Endometrium (tissue), 2 donors: Measurements from ENCODE around the gene KCNN2.

Experiments
- FAIRE-seq: peaks from 2 replicates; lab custom pipeline; 2012; peaks lifted over from hg19 to GRCh38; lab: Jason Lieb, UNC
- donor health status: control.
- donor health status: control.

The KCNN2 gene

DNA sequence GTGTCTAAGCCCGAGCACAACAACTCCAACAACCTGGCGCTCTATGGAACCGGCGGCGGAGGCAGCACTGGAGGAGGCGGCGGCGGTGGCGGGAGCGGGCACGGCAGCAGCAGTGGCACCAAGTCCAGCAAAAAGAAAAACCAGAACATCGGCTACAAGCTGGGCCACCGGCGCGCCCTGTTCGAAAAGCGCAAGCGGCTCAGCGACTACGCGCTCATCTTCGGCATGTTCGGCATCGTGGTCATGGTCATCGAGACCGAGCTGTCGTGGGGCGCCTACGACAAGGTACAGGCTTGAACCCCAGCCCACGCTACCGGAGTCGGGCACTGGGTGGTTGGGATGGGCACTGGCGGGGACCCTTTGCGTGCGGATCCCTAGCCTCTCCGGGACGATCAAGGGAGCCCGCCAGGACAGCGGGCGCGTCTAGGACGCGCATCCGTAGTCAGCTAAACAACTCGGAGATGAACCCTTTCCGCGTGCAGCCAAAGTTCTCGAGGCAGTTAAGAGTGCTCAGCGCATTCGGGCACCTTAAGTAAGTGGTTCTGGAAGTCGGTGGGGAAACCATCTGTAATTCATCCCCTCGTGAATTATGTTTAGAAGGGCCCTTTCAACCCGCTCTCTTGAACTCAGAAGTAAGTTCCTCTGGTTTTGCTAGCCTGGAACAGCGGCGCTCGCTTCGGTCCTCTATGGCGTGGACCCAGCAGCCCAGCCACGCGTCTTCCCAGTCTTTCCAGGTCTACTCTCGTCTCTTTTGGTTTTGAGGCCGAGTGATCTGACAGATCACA, 1.3 kb downstream of the KCNN2 start:
- no peak for FAIRE-seq

DNA sequence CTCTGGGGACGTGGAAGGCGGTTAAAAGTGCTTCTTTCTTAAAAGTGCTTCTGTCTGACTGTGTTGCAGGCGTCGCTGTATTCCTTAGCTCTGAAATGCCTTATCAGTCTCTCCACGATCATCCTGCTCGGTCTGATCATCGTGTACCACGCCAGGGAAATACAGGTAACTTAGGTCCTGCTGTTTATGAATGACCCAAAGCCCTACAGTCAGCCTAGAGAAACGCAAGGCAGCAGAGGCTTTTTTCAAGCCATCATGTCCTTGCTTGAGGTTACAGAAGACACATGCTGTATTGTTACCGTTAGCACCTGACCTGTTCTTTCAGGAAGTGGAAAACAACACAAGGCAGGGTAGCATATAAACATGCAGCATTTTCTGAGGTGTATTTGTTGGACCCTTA, 2.0 kb downstream of the KCNN2 start:
- FAIRE-seq, result no peak

DNA sequence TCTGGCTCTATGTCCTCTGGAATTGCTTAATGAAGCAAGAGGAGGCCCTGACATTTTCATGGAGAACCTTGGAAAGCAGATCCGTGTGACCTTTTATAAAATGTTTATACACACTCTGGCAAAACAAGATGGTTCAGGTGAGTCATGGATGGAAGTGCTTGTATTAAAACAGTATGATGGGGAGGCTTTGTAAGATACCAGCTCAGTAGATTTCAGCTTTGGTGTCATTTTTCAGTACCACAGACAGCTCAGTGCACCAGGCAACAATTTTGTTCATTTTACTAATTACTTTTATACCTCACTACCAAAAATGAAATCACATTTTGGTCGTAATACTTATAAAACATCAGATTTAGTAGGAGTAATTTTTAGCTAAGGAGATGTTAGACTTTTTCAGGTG, 5.2 kb downstream of the KCNN2 start:
- FAIRE-seq, result peak; percentile 4

DNA sequence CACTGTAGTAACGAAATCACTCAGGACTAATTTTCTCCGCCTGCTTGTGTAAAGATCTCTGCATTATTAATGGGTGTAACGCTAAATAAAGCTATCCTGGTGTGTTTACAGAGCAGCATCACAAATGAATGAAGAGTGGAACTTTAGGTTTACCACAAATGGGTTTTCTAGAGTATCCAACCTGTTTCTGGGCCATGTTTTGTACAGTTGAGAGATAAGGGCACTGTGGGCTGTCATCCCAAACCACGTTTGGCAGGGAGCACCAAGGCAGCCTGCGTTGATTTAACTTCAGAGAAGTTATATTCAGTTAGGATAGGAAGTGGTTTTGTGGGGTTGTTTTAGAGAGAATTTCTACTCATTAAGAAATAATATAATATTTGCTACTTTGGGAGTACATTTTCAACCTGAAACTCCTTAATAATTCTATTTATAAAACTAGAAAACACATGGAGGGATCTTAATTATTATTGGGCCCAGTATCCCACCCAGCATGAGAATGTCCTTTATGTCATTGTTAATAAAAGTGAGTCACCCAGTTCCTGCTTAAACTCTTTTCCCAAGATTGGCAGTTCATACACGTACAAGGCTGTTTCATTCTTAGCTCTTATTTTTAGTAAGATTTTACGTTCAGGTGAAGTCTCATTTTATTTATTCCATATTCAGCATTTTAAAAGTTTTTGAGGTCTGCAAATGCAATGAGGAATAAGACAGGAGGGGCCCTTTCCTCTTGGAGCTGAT, 8.0 kb downstream of the KCNN2 start:
- no peak for FAIRE-seq

DNA sequence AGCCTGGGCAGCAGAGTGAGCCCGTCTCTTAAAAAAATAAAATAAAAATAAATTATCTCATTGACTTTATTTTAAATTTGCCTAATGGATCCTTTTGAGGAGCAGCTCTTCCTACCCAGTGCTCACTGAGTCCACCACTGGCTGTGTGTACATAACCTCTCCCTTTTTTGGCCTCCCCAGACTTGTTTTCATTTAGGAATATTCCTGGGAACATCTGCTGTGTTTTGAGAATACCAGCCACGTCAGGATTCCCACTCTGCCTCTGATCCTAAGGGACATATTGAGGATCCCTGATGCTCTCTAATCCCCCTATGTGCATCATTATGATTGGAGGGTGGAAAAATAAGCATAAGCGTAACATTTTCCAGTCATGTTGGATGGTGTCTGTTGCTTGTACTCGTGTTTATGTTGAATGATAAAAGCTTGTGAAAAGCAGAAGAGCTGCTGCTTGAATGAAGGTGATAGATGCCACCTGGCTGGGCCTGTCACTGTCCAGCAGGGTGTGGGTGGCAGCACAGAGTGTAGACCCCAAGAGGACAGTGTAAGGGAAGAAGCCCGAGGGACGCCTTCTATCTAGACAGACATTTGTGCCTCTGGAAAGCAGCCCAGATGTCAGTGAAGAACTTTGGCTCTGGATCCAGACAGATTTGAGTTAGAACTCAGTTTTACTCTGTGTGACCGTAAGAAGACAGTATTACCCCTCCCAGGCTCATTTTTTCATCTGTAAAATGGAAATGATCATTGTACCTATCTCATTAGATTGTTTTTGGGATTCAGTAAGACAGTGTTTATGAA, 15.4 kb downstream of the KCNN2 start:
- no peak for FAIRE-seq

DNA sequence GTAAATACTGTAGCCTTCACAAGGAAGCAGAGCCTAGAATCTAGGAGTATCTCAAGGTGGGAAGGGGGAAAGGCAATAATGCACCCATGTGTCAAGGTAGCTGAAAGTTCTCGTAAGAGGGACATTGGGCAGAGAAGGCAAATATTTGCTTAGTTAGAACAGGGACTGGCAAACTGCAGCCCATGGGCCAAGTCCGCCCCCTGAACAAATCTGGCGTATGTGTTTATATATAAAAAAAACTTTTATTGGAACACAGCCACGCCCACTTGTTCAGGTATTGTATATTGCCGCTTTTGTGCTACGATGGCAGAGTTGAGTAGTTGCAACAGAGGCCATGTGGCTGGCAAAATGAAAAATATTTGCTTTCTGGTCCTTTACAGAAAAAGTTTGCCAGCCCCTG, 16.1 kb downstream of the KCNN2 start:
- FAIRE-seq, result no peak

DNA sequence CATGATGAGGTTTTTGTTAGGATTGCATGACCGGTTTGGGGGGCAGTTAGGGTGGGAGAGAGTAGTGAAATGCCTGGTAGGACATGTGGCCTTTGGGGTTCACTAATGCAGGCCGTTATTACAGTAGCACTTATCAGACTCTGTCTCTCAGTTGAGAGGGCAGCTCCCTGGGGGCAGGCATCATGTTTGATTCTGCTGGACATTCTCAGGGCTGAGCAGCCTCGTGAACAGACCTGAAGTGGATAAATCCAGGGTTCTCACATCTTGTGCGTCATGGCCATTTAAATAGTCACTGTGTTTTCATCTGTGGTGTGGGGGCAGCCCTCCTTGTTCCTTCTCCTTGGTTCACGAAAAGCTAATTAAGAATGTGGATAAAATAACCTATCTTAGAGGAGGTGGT, 18.9 kb downstream of the KCNN2 start:
- FAIRE-seq, result no peak

DNA sequence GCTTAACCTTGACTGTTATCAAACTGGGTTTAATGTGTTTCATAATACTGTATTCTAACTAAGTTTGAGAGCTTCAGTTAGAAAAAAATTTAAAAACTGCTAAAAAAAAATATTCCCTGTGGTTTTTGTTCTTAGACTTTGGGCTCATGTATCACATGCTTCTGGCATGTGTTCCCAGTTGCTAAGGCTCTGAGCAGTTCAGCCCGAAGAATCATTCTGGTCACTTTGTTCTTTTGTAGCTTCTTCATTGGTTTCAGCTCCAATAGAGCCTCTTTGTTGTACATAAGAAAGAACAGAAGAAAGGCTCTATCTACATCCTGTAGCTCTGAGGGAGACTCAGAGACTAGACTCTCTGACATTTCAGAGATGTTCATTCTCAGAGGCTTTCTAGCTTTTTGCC, 25.6 kb downstream of the KCNN2 start:
- no peak for FAIRE-seq

DNA sequence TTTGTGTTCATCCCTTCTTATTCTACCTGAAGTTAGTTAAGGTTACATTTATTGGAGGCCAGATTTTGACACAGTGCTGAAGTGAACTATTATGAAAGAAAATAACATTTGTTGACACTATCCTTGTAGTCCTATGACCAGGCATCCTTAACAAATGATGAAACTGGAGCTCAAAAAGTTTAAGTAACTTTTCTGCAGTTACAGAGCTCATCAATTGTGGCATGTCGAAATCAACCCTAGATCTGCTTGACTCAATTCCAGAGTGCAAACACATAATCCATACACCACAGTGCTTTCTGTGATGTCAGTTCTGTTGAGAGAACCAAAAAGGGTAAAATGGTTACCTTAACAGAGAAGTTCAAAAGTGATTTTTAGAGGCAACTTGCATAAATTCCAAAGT, 28.6 kb downstream of the KCNN2 start:
- FAIRE-seq, result no peak

DNA sequence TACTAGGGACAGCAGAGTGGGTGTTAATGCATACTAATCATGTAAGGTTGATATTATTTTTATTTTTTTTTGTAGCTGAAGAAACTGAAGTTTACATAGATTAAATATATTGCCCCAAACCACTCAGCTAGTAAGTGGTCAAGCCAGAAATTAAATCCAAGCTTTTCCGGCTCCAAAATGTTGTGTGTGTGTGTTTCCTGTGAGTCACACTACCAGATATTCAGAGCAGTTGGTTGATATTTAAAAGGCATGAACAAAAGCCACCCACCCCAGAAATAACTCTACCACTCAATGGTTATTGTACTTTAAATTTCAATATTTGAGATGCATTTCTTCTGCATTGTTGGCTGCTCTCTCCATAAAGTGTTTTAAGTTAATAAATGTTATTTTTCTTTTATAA, 29.5 kb downstream of the KCNN2 start:
- FAIRE-seq, result no peak

DNA sequence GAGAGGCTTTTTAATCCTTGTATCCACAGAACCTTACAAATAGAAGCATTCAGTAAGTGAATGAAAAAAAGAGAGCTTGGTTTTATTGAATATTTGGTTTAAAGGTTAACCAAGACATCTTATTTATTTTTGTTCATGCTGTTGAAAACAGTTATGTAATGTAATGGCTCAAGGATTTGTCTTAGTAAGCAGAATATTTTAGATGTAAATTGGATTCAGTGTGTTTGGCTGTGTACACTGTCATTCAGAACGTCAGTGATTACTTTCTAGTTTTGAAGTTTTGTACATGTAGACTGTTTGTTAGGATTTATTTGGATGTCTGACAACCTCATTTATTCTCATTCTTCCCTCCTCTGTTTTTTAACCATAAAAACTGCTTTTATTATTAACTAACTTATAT, 31.3 kb downstream of the KCNN2 start:
- FAIRE-seq, result no peak

DNA sequence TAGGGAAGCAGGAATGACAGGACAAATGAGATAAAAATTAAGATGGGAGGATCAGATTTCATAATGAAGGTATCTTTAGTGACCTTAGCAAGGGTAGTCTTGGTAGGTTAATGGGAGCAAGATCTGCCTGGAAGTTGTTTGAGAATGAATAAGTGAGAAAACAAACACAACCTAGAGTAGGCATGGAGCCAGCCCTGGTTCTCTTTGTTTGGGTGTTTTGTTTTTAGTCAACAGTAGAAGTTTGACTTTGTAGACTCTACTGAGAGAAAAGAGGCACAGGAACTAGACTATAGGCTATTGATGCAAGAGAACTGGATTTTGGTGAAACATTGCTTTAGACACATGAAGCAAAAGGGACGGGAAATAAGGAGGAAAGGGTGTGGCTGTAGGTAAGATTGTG, 40.3 kb downstream of the KCNN2 start:
- FAIRE-seq, result no peak

DNA sequence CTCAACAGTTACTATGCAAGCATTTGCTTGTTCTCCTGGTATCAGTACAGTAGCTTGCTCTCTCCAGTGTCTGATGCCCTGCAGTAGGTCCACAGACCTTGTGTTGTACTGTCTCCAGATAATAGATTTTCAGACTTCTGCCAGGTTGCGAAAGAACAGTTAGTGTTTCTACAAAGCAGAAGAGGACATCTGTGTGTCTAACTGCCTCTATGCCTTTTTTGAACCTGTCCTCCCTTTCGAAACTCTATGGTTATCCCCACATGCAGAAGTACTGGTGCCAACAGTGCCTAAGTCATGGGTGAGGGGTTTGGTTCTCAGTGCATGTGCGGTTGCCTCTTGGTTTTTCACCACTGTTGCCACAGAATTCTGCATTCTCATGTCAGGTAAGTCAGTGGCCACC, 45.9 kb downstream of the KCNN2 start:
- FAIRE-seq, result no peak

DNA sequence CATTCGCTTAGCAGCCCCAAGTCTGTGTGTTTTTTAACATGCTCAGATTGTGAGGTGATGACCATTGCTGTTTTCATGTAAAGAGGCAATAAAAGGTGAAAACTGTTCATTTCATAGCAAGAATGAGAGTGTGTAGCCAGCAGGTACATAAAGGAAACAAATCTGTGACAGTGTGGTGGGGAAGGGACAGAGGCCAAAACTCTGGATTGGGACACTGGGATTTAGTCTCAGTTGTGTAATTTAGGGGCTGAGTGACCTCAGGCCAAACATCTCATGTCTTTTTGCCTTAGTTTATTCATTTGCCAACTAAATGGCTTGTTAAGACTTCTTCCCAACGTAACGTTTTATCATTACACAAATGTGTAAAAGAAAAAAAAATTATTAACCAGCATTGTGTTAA, 47.0 kb downstream of the KCNN2 start:
- no peak for FAIRE-seq

DNA sequence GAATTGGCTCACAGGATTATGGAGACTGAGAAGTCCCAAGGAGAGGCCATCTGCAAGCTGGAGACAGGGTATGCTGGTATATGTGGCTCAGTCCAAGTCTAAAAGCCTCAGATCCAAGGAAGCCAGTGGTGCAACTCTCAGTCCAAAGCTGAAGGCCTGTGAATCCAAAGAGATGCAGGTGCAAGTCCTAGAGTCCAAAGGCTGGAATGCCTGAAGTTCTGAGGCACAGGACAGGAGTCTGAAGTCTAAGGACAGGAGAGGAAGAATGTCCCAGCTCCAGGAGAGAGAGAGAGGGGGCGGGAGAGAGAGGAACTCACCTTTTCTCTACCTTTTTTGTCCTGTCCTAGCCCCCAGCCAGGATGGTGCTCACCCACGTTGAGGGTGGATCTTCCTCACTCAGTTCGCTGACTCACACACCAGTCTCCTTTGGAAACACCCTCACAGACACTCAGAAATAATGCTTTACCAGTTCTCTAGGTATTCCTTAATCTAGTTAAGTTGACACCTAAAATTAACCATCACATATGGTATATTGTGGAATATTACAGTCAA, 49.6 kb downstream of the KCNN2 start:
- no peak for FAIRE-seq

DNA sequence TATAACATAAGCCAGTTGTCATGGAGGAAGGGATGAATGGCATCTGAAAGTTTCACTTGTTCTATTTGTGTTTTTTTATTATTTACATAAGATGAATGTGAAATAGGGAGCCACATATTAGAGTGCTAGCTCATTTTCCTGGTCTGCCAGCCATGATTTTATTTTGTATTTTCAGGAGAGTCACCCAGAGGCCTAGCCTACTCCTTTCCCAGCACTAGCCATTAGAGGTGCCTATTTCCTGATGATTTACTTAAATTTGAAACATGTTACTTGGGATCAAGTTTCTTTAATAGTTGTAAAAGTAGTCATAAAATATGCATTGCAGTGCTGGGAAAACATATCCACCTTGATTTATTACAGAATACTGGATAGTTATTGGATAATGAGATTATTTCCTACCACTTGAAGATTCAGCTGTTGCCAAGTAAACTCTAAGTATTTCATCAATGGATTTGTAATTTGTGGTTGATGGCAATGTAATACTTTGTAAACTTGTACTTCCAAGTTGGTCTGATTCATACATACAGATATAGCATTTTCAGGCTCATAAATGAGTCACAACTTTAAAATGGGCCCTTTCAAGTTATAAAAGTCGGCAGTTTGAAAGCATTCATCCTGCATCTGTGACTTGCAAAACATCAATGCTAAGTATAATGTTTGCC, 50.8 kb downstream of the KCNN2 start:
- peak; percentile 86 for FAIRE-seq

DNA sequence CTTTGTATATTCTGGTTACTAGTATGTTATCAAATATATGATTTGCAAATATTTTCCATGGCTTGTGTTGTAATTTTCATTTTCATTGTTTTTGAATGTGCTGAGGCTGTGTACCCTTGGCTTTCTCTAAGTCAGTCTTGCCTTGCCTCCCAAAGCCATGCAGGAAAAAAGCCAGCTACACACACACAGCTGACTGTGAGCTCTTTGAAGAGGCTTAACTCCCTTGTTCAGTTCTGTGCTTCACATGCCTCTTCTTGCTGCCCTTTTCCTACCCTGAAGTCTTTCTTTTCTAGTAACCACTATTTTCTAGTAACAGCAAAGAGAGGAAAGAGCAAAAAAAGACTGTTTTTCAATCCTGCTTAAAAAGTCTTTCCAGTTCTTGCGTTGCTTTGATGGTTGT, 53.9 kb downstream of the KCNN2 start:
- FAIRE-seq, result no peak

DNA sequence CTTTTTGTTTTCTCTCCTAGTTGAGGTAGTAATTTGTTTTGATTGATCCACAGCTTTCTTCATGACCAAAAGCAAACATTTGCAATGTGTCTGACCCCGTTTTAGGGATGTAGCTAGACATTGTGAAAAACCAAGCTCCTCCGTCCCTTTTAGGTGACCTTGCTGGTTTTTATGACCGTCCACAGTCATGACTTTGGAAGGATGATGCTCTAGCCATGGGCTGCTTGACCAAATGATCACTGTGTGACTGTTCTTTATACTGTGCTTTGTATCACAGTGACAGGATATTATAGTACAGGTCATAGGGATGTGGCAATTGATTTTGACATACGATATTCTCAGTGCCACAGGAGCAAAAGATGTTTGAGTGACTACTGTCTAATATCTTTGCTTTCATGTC, 54.4 kb downstream of the KCNN2 start:
- FAIRE-seq, result no peak

DNA sequence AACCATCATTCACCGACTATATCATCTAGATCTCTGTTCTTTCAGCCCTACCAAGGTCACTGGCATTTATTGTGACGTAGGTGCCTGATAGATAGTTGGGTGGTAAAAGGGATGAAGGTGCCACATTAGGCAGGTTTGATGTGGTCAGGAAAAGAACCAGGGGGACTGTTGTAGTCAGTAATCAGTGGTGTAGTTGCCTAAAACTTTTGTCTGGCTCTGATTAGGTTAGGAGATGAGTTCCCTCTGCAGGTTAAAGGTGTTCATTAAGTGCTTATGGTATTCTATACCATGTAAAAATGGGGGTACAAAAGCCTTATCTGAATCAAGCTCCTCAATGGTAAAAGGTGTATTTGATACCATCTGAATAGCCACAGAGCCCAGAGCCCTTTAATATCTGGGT, 55.6 kb downstream of the KCNN2 start:
- no peak for FAIRE-seq

DNA sequence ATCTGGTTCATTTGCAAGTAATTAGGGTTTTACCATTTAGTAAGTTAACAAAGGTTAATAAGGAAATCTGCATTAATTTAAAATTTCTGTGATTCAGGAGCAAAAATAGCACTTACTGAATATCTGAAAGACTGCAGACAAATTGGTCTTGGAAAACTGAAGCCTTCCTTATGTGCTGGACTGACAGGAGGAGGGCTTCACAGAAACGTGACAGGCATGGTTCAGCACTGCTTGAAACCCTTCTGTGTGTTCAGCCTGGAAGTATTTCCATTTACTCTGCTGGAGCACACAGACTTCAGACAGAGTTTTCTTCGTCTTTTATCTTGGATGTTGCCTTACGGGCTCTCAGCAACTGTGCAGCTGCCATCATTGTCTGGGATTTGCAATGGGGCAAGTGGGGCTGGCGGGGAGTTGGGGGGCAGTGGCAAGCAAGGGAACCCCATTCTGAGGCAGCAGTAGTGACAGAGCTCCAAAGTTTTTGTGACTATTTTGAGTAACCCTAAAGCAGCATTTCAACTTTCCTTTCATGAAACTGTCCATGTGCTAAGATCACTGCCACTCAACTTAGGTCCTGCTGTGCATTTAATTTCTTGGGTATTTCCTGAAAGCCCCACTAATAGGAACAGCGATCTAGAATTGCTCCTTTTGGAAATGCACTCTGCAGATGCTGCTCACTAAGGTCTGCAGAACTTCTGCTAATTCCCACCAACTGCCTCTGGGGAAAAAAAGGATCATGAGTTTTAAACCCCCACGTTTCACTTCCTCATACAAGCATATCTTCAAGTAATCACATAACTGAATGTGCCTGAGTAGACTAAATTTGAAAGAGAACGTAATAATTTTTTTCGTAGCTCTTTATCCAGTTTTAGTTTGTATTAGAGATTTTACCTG, 56.6 kb downstream of the KCNN2 start:
- FAIRE-seq, result no peak

DNA sequence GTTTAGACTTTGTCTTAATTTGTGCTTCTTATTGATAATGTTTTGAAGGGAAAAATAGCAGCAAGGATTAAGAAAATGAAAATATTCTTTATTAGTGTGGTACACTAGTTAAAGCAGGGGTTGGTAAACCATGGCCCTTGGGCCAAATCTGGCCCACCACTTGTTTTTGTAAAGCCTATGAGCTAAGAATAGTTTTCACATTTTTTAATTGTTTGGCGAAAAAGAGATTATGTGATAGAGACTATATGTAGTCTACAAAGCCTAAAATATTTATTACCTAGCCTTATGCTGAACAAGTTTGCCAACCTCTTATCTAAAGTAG, 57.2 kb downstream of the KCNN2 start:
- no peak for FAIRE-seq
